ENCODE results near the gene C12orf42.
"Not testable (repeated sequence)": the region's sequence is repeated elsewhere in the genome, so short reads cannot be mapped to it uniquely, and the experiment has no call there.

The C12orf42 gene

DNA sequence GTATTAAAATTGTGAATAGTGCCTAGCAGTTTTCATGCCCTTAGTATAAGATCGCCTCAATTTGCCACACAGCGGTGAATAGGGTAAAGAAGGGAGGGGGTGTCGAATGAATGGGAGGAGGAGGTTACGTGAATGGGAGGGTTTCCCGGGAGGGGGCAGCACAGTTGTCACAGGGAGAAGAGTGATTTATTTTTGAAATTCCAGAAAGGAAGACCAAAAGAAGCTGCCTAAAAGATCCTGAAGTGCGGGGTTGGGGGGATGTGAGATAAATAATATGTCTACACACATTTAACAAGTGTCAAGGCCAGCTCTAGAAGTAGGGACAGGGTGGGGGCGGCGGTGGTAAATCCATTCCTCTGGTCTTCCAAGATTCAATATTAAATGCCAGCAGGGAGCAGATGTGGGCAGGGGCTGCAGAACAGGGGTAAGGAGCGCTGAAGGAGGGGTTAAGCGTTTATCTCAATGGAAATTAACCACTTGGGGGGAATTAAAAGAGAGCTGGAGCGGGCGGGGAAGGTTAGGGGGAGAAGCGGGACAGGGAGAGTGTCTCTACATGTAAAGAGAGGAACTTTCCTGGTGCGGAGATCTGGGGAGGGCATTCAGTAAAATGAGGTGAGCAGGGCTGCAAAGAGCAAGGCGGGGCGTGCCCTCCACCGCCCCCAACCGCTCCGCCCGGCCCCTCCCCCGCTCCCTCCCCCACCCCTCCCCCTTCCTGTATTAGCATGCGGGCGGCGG is 867 bp downstream of the C12orf42 start:
- DNase-seq (ENCODE audit: low read depth in 3 of 3) = no peak

DNA sequence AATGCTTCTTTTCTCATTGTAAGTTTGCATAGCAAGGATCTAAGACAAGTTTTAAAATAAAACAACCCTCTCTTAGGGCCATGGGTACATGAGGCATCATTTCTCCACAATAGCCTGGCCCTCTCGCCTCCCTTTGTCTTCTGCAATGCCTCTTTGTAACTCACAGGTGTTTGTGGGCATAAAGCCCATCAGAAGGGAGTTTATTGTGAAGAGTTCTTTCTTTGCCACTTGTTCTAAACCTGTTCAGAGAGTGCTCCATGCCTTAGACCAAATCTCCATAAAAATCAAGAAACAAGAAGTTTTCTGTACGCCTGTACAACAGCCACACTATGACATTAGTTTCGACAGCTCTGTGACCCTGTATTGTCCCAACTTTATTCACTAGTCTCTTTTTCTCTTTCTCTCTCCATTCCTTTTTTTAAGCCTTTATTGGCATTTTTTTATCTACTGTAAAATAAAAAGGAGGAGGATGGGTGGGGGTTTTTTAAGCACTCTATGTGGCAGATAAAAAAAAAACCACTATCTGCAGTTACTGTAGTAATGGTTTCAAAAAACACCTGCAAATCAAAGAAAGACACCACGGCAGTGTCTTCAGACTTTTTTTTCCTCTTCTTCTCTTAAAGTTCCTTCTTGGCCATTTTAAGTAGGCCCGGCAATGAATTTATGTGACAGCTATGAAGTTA is 1.6 kb downstream of the C12orf42 start:
- DNase-seq (ENCODE audit: low read depth in 3 of 3) = no peak

DNA sequence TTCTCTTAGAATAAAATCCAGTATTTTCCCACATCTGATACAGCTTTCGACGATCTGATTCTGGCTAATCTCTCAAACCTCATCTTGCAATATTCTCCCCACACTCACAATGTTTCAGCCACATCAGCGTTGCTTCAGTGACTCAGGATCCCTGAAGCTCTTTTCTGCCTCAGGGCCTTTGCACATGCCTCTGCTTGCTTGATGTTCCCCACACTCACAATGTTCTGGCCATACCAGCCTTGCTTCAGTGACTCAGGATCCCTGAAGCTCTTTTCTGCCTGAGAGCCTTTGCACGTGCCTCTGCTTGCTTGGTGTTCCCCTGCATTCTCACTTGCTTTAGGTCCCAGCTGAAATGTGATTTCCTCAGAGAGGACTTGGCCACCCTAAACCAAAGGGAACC is 2.6 kb downstream of the C12orf42 start:
- no peak for DNase-seq (ENCODE audit: low read depth in 3 of 3)

DNA sequence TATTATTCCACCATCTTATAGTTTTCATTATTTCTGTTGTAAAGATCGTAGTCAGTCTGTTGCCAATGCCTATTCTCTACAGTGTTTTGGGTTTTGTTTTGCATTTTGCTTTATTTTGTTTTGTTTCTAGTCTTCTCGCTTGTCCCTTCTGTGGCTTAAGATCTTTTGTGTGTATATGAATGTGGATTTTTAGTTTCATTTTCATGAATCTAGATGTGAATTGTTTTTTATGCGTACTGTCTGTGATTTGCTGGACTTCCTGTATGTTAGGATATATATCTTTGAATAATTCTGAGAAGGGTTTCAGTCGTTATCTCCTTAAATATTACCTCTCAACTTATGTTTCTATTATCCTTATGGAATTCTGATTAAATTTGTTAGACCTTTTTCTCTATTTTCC is 13.4 kb downstream of the C12orf42 start:
- DNase-seq (ENCODE audit: low read depth in 3 of 3) = no peak

DNA sequence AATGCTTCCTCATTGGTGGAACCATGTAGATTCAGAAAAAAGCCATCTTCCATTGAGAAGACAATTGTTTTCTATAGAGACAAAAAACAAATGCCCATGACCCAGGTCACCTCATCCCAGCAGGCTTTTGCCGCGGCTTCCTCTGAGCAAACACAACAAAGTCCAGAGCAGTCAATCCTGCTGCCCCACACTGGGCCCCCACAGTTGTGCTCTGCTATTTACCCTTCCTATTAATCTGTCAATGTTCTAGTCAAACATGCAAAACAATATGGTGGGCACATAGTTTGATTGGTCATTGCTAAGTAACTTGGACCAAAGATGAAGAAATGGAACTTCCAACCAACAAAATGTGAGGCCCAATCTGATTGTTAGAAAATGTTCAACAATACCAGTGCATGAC is 20.7 kb downstream of the C12orf42 start:
- DNase-seq (ENCODE audit: low read depth in 3 of 3) = no peak

DNA sequence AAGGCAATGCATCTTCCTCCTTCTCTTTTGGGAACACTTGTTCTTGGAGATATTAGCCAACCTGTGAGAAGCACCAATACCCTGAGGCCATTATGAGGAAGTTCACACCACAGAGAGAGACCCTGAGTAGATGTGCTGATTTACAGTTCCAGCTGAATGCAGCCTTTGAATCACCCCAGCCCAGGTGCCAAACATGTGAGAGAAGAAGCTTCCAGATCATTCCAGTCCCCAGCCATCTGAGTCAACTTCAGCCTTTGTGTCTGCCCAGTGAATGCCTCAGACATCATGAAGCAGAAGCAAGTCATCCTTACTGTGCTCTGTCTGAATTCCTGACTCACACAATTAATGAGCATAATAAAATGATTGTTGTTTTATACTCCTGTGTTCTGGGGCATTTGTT is 25.1 kb downstream of the C12orf42 start:
- DNase-seq (ENCODE audit: low read depth in 3 of 3) = no peak

DNA sequence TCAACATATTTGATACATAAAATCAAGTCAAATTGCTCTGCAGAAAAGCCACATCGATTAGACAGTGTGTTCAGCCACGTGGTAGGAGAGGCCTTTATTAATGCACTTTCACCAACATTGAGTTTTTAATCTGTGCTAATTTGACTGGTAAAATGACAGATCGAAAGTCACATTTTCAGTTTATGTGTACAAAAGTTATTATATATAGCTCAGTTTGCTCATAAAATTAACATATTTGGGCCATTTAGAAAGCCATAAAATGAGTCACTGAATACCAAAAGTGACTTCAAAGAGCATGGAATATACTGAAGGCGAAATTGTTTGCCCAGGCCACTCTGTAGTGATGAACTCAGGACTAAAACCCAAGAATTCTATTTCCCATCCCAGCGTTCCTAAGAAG is 26.0 kb downstream of the C12orf42 start:
- DNase-seq (ENCODE audit: low read depth in 3 of 3) = no peak

DNA sequence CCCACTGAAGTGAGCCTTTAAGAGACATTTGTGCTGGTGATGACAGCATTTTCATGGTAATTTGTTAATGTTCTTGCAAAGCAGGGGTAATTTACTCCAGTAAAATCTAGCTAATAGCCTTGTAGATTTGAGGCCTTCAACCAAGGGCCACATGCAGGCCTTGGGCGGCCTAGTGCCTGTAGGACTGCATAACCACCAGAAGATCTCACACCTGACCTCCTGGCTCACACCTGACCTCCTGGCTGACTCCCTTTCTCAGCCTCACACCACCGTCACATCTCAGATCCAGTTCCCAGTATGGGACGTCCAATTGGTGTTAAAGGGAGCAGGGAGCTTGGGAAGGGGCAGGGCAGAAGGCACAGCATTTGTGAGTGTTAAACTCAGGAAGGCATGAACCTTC is 26.9 kb downstream of the C12orf42 start:
- DNase-seq (ENCODE audit: low read depth in 3 of 3) = no peak

DNA sequence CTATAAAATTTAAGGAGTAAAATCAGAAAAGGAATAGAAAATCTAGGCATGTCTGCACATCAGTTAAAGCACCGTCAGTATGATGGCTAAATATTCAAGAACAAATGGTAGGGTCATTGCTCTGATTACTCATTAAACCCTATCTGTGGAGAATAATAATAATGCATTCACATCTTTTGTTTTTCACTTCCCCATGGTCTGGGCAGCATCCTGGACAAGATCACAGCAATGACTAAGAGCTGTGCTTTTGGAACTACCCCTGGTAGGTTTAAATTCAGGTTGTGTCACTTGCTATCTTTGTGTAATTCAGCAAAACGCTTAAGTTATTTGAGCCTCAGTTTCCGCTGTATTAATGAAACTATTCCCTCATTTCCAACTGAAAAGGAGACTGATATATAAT is 33.1 kb downstream of the C12orf42 start:
- no peak for DNase-seq (ENCODE audit: low read depth in 3 of 3)

DNA sequence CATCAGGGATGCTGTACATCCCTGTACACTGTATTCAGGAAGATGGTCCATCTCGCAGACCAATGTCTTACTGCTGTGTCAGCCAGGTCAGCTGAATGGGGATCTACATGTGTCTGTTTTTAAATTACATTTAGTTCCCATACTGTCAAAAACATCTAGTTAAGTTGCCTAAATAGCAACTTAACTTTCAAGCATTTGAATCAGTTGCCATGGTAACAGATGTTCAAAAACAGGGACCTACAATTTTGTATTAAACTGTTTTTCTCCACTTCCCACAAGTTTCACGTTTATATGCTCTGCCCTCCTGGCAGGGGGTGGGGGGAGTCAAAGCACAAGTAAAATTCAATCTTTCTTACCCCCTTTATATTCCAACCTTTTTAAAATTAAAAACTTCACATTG is 38.3 kb downstream of the C12orf42 start:
- no peak for DNase-seq (ENCODE audit: low read depth in 3 of 3)

DNA sequence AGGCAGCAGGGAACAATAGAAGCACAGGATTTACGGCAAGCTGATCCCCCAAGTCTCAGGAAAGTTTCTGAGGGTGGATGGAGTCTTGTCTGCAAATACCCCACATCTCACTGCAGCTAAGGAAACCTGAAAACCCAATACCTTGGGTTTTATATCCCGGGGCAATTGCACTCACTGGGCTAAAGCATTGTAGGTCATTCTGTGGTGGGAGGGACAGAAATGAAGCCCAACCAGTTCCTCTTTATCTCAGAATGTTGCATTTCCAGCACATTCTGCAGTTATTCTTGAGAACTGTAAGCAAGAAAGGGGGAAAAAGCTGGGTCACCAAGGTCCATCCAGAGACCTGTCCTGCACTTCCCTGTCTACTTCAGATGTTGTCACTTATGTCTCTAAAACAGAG is 39.8 kb downstream of the C12orf42 start:
- DNase-seq (ENCODE audit: low read depth in 3 of 3) = no peak

DNA sequence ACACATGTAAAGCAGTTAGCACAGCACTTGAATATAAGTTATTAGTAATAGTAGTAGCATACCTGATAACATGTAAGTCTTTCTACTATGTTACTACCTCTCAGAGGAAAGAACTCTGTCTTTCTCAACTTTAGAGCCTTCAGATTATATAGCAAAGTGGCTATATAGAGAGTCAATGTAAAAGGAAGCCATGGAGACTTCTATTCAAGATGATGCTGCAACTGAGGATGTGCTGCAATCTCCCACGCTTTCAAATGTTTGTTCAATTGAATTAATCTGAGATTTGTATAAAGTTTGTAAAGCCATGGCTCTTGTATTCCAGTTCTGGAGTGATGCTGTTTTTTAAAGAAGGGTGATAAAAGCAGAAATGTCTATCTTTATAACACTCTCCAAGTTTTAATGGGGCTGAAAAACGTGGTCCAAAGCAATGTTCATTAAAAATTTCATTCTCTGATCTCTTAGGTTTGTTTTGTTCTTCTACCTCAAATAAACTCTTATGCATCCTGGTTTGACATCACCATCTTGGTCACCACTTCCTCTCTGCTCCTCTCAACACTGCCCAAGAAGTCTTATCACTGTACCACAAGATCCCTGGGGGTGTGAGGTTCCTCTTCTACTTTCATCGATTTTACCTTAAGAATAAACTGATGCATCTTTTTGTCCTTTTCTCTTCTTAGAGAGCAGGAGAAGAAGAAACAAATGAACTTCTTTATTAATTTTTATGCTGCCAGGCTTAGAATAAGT is 40.6 kb downstream of the C12orf42 start:
- DNase-seq (ENCODE audit: low read depth in 3 of 3) = no peak

DNA sequence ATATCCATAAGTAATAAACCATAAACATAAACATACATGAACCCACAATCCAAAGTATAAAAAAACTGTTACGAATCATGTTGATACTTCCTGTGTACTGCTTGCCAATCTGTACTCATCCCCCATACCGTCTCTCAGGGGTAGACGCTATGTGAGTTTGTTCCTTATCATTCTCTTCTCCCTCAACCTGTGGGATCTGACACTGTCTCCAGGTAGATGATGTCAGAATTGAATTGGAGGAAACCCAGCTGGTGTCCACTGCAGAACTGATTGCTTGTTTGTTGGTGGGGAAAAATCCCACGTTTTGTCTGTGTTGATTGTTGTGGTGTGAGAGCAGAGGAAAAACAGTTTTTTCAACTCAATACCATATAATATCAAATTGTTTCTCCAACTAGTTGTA is 50.8 kb downstream of the C12orf42 start:
- no peak for DNase-seq (ENCODE audit: low read depth in 3 of 3)

DNA sequence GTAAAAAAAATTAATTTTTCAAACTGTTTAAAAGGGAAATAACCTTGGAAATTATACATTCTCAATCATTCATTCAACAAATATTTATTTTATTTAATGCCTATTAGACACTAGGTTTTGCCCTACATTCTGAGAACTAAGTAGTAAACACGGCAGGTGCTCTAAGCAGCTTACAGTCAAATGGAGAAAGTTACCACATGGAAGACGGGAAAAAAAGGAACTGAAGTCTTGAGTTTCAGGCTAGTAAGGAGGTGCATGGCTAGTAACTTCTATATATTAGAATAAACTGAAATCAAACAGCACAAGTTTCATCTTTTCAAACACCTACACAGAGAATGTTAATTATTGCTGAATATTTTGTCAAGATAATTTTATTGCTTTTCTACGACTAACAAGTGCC is 52.9 kb downstream of the C12orf42 start:
- no peak for DNase-seq (ENCODE audit: low read depth in 3 of 3)

DNA sequence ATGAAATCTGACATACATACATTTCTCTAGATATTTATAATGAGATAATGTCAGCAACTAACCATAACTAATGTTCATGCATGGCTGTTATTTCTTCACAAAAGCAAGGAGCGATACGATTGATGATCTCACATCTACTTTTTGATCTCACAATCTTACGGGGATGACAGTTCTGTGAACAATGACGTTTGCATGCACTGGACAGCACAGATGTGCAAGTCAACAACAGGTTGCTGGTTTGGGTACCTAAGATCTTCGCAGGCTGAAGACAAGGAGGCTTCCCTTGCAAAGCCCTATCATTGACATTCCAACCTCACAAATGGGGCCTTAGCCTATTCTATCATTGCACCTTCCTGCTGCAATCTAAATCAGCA is 53.6 kb downstream of the C12orf42 start:
- DNase-seq (ENCODE audit: low read depth in 3 of 3) = no peak

DNA sequence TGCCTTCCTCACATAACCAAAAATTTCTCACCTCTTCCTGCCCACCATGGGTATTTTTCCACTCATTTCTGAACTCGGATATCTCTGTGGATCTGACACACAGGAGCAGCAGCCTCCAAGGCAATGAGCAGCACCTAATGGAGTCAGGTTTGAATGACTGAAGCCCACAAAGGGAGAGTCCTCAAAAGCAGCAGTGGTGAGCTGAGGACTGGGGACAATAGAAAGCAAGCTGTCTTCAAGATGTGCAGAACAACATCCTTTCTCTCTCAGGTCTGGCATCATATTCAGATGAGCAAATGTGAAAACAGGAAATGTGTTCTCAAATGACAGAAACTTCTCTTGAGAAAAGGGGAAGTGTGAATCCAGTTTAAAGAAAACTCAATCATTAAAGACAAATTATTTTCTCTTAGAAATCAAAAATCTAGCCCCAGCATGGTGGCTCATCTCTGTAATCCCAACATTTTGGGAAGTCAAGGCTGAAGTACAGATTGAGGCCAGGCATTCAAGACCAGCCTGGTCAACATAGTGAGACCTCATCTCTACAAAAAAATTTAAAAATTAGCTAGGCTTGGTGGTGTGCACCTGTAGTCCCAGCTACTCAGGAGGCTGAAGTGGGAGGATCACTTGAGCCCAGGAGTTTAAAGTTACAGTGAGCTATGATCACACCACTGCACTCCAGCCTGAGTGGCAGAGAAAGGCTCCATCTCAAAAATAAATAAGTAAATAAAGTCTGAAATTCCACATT is 54.2 kb downstream of the C12orf42 start:
- peak in 1 of 3 experiments; percentile 20 for DNase-seq (ENCODE audit: low read depth in 3 of 3)

DNA sequence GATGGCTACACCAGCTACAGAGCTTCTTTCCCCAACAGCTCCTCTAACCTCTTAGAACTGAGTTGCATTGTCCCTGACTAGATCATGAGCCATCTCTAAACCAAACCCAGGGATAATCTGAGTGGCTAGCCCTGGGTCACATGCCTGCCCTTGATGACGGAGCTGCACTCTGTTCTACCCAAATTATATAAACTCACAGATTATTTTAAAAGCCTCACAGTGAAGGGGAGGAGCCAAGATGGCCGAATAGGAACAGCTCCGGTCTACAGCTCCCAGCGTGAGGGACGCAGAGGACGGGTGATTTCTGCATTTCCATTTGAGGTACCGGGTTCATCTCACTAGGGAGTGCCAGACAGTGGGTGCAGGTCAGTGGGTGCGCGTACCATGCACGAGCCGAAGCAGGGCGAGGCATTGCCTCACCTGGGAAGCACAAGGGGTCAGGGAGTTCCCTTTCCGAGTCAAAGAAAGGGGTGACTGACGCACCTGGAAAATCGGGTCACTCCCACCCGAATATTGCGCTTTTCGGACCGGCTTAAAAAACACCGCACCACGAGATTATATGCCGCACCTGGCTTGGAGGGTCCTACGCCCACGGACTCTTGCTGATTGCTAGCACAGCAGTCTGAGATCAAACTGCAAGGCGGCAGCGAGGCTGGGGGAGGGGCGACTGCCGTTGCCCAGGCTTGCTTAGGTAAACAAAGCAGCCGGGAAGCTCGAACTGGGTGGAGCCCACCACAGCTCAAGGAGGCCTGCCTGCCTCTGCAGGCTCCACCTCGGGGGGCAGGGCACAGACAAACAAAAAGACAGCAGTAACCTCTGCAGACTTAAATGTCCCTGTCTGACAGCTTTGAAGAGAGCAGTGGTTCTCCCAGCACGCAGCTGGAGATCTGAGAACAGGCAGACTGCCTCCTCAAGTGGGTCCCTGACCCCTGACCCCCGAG is 61.3 kb downstream of the C12orf42 start:
- not testable (repeated sequence) for DNase-seq (ENCODE audit: low read depth in 3 of 3)

DNA sequence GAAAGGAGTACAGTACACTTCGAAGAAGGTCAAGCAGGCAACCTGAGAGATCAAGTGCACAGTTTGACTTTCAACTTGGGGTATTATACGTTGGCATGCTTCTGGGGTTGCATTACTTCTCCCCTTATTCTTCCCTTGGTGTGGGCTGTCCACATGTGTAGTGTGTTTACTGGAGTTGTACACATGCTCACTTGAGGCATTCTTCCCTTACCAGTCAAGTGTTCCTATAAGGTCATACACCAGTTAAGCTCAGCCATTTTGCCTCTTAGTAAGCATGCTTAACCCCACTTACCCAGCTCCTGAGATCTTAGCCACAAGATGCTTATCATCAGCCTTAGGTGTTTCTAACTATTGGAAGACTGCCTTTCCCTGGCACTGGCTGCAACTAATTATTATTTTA is 63.8 kb downstream of the C12orf42 start:
- no peak for DNase-seq (ENCODE audit: low read depth in 3 of 3)

DNA sequence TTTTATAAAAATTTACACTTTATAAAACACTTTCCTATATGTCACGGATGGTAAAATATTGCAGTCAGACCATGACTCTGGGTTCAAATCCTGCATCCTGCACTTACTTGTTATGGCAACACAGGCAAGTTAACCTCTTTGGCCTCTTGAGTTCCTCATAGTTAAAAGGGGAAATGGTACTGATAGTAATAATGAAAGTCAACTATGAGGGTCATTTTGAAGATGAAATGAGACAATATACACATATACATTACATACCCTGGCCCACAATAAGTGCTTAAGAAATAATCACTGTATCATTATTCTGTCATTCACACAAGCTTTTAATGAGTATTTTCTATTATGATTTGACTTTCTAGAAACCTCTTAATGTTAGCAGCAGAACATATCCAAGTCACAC is 64.4 kb downstream of the C12orf42 start:
- no peak for DNase-seq (ENCODE audit: low read depth in 3 of 3)

DNA sequence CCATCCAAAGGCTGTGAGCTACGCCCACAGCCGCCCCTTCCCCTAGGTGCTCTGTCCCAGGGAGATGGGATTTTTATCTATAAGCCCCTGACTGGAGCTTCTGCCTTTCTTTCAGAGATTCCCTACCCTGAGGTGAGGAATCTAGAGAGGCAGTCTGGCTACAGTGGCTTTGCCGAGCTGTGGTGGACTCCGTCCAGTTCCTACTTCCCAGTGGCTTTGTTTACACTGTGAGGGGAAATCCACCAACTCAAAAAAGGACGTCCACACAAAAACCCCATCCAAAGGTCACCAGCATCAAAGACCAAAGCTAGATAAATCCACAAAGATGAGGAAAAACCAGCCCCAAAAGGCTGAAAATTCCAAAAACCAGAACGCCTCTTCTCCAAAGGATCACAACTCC is 70.1 kb downstream of the C12orf42 start:
- not testable (repeated sequence) for DNase-seq (ENCODE audit: low read depth in 3 of 3)
